ENCODE measurements around the gene PHAX. TPM values are rescaled to one million over a fixed set of nuclear protein-coding genes. Genes with fewer than 3 reads are reported as not detected.
A peak's percentile ranks its signal among the peaks of the same experiment; 100 is the strongest.
"Not testable (repeated sequence)": the region's sequence is repeated elsewhere in the genome, so short reads cannot be mapped to it uniquely, and the experiment has no call there.

PHAX gene
- total RNA-seq, 2 experiments from 2014 or later, result 62.3 to 69.6 TPM

GRCh38 chr5:126664586-126664985 is 63.8 kb downstream of the PHAX start:
- Mint-ChIP-seq H3K27ac (no peak overlapping the region), H3K27me3 (no peaks in the 10 kb centered on the region), H3K9me3 (no peaks in the 10 kb centered on the region), H3K4me3 (no peak overlapping the region), H3K36me3 (no peaks in the 10 kb centered on the region), H3K4me1 (peaks cover 5% of the 10 kb centered on the region)
- DNase-seq, result no peak

DNA sequence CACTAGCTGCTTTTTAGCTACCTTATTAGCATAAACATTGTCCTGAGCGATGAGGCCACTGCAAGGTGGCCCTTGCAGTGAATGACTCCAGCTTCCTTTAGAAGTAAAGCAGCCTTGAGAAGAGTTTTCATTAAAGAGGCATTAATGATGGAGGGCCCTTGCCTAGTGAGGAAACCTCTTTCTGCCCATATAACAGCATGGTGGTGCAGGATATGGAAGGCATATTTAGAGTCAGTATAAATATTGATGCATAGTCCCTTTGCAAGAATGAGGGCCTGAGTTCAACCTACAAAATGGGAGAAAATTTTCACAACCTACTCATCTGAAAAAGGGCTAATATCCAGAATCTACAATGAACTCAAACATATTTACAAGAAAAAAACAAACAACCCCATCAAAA is 69.4 kb downstream of the PHAX start:
- not testable (repeated sequence) for H3K9me3 Mint-ChIP-seq, H3K36me3 Mint-ChIP-seq, H3K27ac Mint-ChIP-seq, H3K4me1 Mint-ChIP-seq, H3K27me3 Mint-ChIP-seq, DNase-seq, H3K4me3 Mint-ChIP-seq

DNA sequence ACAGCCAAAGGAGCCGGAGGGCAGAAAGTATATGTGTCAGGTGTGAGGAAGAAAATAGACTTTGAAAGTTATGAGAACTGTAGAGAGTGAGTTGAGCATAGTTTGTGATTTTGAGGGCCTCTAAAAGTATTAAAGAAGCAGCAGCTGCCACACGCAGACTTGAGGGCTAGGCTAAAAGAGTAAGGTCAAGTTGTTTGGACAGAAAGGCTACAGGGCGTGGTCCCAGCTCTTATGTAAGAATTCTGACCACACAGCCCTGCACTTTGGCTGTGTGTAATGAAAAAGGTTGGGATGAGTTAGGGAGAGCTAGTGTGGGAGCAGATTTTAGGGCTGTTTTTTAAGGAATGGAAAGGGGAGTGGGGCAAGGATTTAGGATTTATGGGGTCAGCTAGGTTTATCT is 70.9 kb downstream of the PHAX start:
- not testable (repeated sequence) for H3K27ac Mint-ChIP-seq, H3K4me1 Mint-ChIP-seq, H3K36me3 Mint-ChIP-seq, H3K9me3 Mint-ChIP-seq, H3K27me3 Mint-ChIP-seq, DNase-seq, H3K4me3 Mint-ChIP-seq

- no peaks in the 10 kb centered on the region for H3K36me3 Mint-ChIP-seq
- H3K4me1 Mint-ChIP-seq, result peaks cover 3% of the 10 kb centered on the region
- no peak overlapping the region for H3K27ac Mint-ChIP-seq
- peaks cover 6% of the 10 kb centered on the region for H3K9me3 Mint-ChIP-seq
- H3K27me3 Mint-ChIP-seq, result no peaks in the 10 kb centered on the region
- DNase-seq, result no peak
- no peak overlapping the region for H3K4me3 Mint-ChIP-seq
Observed at GRCh38 chr5:126673477-126673876, 72.7 kb downstream of the PHAX start.

DNA sequence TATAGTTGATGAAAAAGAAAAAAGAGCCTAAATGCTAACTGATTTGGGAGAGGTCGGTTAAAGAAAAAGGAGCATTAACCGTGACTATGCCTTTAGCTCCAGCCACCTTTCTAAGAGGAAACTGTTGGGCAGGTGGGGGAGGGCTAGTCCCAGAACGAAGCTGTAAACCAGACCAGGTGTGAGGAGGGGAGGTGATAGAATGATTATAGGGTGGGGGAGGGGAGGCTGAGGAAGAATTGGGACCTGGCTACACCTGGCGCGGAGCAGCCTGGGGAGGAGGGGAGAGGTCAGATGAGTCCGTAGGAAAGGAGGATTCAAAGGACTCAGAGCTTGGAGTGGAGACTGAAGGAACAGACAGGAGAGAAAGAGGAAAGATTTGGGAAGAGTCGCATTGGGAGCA is 73.4 kb downstream of the PHAX start:
- Mint-ChIP-seq H3K27me3 (no peaks in the 10 kb centered on the region), H3K36me3 (no peaks in the 10 kb centered on the region), H3K27ac (no peak overlapping the region), H3K4me1 (peaks cover 3% of the 10 kb centered on the region), H3K9me3 (peaks cover 6% of the 10 kb centered on the region), H3K4me3 (no peak overlapping the region)
- no peak for DNase-seq

DNA sequence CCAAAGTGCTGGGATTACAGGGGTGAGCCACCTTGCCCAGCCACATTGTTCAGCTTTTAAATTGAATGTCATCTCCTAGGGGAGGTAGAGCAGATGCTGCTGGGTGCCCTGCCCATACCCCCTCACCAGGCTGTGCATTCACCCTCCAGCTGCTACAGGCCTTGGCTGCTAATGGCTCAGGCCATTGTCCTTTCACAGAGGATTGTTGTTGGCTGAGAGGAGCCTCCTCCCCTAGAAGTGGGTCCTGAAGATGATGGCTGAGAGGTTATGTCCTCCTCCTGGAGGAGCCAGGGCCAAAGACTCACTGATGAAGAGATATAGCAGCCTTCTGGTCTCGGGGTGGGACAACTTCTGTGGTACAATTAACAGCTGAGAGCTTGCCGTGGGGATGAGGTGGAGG is 74.6 kb downstream of the PHAX start:
- no peak for DNase-seq
- Mint-ChIP-seq H3K36me3 (no peaks in the 10 kb centered on the region), H3K27me3 (no peaks in the 10 kb centered on the region), H3K4me3 (no peak overlapping the region), H3K9me3 (peaks cover 5% of the 10 kb centered on the region), H3K27ac (no peak overlapping the region), H3K4me1 (peaks cover 3% of the 10 kb centered on the region)

- no peaks in the 10 kb centered on the region for H3K27me3 Mint-ChIP-seq
- no peaks in the 10 kb centered on the region for H3K36me3 Mint-ChIP-seq
- peak overlapping the region; percentile 49 for H3K27ac Mint-ChIP-seq
- H3K4me3 Mint-ChIP-seq, result no peak overlapping the region
- peak; percentile 58 for DNase-seq
- peaks cover 3% of the 10 kb centered on the region for H3K9me3 Mint-ChIP-seq
- peaks cover 3% of the 10 kb centered on the region for H3K4me1 Mint-ChIP-seq
Observed at GRCh38 chr5:126676195-126676624, 75.5 kb downstream of the PHAX start.

Other genes with a start within 250 kb of the PHAX start
- 1 to 10 TPM; 7.4 to 7.7 TPM for gene GRAMD2B, start 177.5 kb upstream of the PHAX start, total RNA-seq
- gene ALDH7A1, start 5.7 kb upstream of the PHAX start, total RNA-seq, result 10 to 100 TPM; 15.4 to 16.9 TPM
- 100 to 1,000 TPM; 229 to 231 TPM for gene LMNB1, start 176.2 kb downstream of the PHAX start, total RNA-seq